GM12875 (cell line): ENCODE measurements around the gene AGTRAP.

Experiments used
- H3K4me3 ChIP-seq: one replicate; pipeline ENCODE4 v1.5.1; 2011; ENCODE audit warnings: low read depth, low read length, control low read depth
- TF ChIP-seq, protein P1 (sequence below): IDR thresholded peaks from 2 replicates; pipeline ENCODE4 v1.5.1; 2011; ENCODE audit warnings: low read depth, mild to moderate bottlenecking, control low read depth, inconsistent platforms, low read length, moderate library complexity, borderline replicate concordance; ENCODE audit not compliant: insufficient read depth

Gene AGTRAP

DNA sequence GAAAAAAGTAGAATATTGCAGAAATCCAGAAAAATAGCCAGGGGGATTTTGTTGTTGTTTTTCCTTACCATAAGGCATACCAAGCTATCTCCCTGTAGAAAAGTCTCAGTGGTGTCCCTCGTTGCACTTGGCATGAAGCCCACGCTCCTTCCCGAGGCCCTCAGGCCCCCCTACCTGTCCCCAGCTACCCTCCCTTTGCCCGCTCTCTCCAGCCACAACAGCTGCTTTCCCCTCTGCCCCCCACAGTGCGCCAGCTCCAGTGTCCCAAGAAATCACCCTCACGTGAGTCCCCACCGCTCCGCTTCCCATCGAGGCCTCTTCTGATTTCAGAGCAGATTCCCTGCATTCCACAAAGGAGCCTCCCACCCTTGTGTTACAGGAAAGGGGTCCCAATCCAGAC lies 8.4 kb downstream of the AGTRAP start:
- TF ChIP-seq, protein P1, sequence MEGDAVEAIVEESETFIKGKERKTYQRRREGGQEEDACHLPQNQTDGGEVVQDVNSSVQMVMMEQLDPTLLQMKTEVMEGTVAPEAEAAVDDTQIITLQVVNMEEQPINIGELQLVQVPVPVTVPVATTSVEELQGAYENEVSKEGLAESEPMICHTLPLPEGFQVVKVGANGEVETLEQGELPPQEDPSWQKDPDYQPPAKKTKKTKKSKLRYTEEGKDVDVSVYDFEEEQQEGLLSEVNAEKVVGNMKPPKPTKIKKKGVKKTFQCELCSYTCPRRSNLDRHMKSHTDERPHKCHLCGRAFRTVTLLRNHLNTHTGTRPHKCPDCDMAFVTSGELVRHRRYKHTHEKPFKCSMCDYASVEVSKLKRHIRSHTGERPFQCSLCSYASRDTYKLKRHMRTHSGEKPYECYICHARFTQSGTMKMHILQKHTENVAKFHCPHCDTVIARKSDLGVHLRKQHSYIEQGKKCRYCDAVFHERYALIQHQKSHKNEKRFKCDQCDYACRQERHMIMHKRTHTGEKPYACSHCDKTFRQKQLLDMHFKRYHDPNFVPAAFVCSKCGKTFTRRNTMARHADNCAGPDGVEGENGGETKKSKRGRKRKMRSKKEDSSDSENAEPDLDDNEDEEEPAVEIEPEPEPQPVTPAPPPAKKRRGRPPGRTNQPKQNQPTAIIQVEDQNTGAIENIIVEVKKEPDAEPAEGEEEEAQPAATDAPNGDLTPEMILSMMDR, result no peak
- H3K4me3 ChIP-seq, result no peak overlapping the region

DNA sequence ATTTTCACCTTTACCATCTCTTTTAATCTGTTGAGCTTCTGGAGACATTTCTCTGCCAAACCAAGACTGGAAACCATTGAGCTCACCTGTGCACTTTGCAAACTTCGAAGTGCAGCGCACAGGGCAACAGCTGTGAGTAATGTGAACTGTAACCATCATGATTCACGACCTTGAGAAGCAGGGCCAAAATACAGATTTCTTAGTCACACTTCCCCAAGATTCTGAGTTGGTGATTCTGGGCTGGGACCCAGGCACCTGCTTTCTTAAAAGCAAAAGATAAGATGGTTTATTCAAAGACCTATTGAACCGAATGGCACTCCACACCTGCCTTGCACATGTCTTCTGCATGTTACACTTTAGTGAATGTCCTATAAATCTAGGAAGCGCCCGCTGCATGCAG lies 10.2 kb downstream of the AGTRAP start:
- TF ChIP-seq, protein P1, result no peak
- H3K4me3 ChIP-seq, result no peak overlapping the region

DNA sequence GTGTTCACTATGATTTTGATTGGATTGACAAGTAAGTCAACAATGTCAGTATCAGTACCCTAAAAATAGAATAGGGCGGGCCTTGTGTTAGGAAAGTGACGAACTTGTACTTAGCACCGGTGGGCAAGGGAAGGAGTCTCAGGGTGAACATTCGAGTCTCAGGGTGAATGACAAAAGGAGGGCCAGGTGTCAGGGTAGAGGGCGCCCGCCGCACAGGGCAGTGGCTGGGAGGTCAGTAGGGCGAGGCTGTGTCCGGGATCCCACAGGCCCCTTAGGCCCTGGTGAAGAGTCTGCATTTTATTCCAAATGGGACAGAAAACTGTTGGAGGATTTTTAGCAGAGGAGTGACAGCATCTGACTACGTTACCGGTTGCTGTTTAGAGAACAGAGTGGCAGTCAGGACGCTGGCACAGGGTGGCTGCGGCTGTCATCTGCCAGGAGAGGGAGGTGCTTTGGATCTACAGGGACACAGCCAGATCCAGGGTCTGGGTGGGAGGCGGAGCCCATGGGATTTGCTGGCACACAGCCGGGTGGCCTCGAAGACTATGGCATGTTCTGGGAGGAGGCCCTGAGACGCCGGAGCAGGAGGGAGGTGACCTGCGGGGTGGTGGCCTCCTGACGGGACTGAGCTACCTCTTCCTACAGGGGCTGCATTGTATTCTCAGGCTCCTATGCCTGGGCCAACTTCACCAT lies 11.0 kb downstream of the AGTRAP start:
- TF ChIP-seq, protein P1, result no peak
- H3K4me3 ChIP-seq, result no peak overlapping the region

DNA sequence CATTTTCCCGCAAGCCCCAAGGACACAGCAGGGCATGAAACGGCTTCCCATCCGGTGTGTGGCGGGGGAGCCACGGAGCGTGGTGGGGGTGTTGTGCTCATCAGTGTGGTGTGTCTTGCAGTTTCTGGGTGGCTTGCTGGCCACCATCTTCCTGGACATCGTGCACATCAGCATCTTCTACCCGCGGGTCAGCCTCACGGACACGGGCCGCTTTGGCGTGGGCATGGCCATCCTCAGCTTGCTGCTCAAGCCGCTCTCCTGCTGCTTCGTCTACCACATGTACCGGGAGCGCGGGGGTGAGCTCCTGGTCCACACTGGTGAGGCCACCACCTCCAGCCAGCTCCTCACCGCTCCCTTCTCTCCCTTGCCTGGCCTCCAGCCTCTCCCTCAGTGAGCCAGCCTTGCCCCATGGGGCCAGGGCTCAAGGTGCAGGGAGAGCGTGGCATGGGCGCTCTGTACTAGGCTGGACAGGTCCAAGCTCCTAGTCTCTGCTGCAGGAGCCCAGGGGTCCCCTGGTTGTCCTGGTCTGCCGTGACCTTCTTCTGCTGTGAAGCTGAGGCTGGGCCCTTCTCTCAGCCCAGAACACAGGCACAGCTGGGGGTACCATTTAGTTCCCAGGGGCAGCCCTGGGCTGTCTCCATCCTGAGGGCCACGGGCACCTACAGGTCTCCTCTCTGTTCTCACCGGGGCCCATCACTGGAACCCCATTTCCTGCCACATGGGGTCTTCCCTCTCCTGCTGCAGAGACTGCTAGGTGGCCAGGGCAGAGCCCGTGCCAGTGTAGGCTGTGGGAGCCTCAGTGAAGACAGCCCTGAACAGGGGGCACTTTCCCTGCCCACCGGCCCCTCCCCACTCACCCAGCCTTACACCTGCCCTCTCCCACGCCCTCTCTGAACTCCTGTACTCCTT lies 12.6 kb downstream of the AGTRAP start:
- H3K4me3 ChIP-seq, result no peak overlapping the region
- TF ChIP-seq, protein P1, result no peak

DNA sequence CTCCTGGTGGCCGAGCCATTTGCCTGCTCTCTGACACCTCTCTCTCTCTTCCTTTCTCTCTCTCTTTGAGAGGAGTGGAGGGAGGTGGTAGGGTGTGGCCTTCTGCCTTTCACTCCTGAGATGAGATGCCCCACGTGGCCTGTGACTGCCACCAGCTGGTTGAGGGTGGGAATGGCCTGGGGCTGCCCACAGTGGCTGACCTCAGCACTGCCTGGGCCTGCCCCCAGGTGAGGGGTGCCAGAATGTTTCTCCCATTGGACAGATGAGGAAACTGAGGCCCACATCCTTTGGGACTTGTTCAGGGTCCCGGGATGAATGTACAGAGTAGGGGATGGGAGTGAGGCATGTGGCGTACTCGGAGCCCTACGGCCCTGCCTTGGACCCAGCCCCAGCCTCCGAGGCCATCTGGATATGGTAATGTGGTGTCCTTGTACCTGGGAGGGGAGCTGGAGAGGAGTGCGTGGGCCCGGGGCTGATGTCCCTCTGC lies 13.3 kb downstream of the AGTRAP start:
- TF ChIP-seq, protein P1, result peak; percentile 72
- no peak overlapping the region for H3K4me3 ChIP-seq

DNA sequence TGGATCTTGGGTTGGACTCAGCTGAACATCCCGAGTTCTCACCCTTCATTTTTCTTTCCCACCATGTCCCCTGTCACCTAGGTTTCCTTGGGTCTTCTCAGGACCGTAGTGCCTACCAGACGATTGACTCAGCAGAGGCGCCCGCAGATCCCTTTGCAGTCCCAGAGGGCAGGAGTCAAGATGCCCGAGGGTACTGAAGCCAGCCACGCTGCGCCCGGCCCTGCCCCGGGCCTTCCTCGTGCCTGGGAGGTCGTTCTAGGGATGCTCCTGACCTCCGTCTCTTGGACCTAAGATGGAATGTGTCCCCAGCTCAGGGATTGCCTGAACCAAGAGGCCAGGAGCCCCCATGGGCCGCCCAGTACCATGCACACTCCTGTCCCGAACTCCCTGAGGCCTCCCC lies 14.1 kb downstream of the AGTRAP start:
- TF ChIP-seq, protein P1, result no peak
- no peak overlapping the region for H3K4me3 ChIP-seq

DNA sequence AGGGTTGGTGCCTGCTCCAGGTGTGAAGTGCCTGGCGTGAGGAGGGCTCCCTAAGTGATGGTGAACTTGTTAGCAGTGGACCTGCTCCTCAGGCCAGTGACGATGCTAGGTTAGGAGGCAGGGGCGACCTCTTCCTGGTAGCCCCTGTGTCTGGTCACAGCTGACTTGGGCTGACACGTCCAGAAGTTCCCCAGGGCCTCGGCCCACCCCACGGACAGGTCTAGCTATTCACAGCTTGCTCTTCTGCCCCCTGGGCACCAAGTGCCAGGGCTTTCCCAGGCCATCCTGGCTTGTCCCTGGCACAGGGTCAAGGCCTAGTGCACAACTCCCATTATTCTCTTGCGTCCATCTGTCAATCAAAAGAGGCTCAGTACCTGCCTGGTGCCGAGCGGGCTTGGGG lies 15.2 kb downstream of the AGTRAP start:
- H3K4me3 ChIP-seq, result no peak overlapping the region
- TF ChIP-seq, protein P1, result no peak
